GM12873 (cell line): Measurements from ENCODE around the gene ERP44.
A peak's percentile ranks its signal among the peaks of the same experiment; 100 is the strongest.

Experiments
- TF ChIP-seq, protein P1 (sequence below): IDR thresholded peaks from 2 replicates; pipeline ENCODE4 v1.5.1; 2012; ENCODE audit warnings: low read depth, mild to moderate bottlenecking, moderate library complexity, low read length, control low read depth; ENCODE audit not compliant: insufficient read depth; ENCODE audit errors: missing control alignments

Gene ERP44

GRCh38 chr9:100021931-100022330, 76.9 kb downstream of the ERP44 start:
- TF ChIP-seq, protein P1, sequence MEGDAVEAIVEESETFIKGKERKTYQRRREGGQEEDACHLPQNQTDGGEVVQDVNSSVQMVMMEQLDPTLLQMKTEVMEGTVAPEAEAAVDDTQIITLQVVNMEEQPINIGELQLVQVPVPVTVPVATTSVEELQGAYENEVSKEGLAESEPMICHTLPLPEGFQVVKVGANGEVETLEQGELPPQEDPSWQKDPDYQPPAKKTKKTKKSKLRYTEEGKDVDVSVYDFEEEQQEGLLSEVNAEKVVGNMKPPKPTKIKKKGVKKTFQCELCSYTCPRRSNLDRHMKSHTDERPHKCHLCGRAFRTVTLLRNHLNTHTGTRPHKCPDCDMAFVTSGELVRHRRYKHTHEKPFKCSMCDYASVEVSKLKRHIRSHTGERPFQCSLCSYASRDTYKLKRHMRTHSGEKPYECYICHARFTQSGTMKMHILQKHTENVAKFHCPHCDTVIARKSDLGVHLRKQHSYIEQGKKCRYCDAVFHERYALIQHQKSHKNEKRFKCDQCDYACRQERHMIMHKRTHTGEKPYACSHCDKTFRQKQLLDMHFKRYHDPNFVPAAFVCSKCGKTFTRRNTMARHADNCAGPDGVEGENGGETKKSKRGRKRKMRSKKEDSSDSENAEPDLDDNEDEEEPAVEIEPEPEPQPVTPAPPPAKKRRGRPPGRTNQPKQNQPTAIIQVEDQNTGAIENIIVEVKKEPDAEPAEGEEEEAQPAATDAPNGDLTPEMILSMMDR = no peak

DNA sequence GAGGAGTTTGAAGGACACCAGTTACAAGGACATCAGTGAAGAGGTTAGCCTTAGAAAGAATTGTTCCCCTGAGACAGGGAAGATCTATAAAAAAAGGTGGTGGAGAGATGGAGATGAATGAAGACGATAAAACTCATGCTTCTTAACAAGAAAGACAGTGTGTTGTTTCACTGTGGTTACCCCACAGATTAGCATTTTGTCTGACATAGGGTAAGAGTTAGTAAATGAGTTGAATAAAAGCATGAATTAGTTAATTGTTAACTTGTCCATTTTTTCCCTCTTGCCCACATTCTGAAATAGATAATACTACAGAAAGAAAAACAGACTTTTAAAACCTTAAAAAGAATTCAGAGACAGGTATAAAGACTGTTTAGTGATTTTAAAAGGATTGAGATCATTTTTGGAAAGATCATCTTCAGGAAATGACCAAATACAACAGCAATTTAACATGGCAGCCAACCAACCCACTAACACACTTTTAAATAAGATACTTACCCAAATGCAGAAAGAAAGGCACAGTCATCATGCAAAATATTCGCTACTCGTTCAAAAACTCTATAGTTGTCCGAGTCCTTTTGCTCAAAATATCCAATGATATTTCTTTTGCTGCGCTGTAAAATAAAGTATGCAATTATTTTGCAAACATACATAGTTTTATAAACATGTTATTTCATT, 78.5 kb downstream of the ERP44 start:
- TF ChIP-seq, protein P1 = no peak

DNA sequence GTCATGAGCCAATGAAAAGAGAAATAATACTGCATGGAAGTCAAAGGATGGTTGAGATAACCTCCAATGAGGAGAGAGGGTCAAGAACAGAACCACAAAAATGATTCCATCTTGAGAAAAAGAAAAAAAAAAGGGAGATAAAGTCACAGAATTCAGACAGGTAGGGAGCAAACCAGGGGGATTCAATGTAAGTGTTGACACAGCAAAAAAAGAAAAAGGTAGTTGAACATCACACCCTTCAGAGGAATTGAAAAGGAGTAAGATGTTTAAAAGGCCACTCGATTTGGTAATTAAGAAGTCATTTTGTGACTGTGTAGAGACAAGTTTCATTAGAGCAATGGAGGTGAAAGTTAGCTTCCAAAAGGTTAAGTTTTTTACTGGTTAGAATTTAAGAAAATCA, 79.3 kb downstream of the ERP44 start:
- TF ChIP-seq, protein P1 = no peak

DNA sequence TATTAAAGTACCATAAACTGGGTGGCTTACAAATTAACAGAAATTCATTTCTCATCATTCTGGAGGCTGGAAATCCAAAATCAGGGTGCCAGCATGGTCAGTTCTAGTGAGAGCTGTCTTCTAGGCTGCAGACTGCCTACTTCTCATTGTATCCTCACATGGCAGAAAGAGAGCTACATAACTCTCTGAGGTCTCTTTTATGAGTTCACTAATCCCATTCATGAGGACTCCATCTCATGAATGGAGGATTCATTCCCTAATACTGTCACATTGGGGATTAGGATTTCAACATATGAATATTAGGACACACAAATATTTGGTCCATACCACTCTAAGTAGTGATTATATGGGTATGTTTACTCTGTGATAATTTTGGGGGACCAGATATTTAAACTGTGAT, 84.0 kb downstream of the ERP44 start:
- TF ChIP-seq, protein P1 = no peak

- TF ChIP-seq, protein P1 = no peak
Measured at GRCh38 chr9:100013573-100013972, 85.2 kb downstream of the ERP44 start.

DNA sequence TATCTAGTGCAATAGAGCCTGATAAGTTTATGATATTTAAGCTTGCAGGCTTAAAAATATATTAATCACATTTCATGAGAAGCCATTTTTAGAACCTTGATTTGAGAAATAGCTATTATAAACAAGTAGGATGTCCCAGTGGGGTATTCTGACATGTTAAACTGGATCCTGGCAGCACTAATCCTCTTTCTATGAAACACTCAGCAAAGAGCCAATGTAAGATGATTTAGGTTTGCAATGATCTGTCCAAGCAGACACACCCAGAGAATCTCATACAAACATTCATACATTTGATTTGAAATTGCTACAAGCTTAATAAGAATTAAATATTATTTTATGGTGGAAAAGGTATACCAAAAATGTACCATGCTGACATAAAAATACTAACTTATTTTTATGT, 86.5 kb downstream of the ERP44 start:
- TF ChIP-seq, protein P1 = no peak

GRCh38 chr9:100011062-100011681, 87.6 kb downstream of the ERP44 start:
- TF ChIP-seq, protein P1 = peak; percentile 56
